IPS-NIHi7 (cell line): ENCODE measurements around the gene TAS1R2.
A peak's percentile ranks its signal among the peaks of the same experiment; 100 is the strongest.
"Not testable (repeated sequence)": the region's sequence is repeated elsewhere in the genome, so short reads cannot be mapped to it uniquely, and the experiment has no call there.

Source experiments
- DNase-seq: peaks from one replicate; pipeline ENCODE4 v3.0.0; 2012; ENCODE audit warnings: mixed read lengths; ENCODE audit errors: extremely low spot score

Gene TAS1R2

GRCh38 chr1:18859560-18859959, at the start of gene TAS1R2:
Gene TAS1R2 (minus strand): TSS chr1:18859660. CDS start chr1:18859660, 0 bp downstream.
- no peak for DNase-seq

DNA sequence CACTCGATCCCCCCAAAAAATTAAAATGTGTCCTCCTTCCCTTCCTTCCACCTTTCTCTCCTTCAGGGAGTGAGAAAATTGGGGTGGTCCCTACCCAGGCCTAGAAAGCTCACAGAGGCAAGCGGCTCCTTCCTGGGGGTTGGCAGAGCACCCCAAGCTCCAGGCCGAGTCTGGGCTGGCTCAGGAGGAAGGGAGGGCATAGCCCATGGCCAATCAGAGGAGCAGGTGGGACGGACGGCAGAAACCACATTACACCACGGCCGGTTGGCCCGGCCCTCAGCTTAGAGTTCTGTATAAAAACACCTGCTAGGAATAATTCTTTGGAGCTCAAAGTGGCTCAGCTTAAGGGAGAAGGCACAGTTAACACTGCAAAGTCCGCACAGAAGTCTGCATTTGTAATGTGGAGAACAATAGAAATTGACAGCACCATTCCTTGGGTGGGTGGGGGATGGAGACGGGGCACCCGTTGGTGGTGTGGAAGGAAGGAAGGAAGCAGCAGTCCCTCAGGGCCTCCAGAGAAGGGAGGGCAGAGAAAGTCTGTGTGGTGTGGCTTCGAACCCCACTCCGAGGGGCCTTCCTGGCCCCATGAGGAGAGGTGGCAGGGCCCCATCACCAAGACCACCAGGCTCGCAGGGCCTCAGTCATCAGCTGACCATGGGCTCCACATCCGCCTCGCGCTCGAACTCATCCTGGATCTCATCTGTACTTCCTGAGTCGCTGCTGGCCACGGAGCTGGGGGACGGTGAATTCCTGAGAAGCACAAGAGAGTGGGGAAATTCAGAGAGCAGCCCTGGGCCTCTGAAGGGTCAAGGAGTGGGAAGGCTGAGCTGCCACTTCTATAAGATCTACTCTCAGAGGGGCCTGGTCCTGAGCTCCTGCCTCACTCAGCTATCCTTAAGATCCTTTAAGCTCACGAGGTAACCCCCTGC, 48.7 kb upstream of the TAS1R2 start:
- no peak for DNase-seq

GRCh38 chr1:18907021-18907916, 47.8 kb upstream of the TAS1R2 start:
- peak; percentile 73 for DNase-seq

- DNase-seq: no peak
Observed at GRCh38 chr1:18903291-18903756, 43.9 kb upstream of the TAS1R2 start.

- DNase-seq: peak; percentile 100
Observed at GRCh38 chr1:18902523-18903290, 43.2 kb upstream of the TAS1R2 start, which contains the start of gene ALDH4A1. Gene ALDH4A1 (minus strand): TSS chr1:18902555. CDS start chr1:18902523, 32 bp downstream.

DNA sequence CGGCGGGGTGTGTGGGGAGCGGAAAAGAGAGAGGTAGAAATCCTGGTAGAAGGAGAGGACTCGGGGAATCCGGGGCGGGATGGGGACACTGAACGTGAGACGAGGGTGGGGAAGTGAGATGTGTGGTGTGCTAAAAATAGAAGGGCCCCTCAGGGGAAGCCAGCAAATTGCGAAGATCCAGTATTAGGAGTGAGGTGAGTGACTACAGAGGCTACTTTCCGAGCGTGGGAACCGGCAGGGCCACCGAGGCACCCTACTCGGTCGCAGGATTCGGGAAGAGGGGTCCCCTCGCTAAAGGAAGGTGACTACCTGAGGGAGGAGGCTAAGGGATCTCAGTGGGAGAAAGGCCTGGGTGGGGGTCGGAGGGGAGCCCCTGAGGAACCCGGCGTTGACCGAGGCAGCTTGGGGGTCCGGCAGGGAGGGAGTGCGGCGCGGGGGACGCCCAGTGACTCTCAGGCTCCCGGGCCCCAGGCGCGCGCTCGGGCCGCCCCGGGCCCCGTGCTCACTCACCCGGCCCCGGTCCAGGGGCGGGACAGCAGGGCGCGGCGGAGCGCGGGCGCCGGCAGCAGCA, 42.6 kb upstream of the TAS1R2 start:
- DNase-seq: no peak

DNA sequence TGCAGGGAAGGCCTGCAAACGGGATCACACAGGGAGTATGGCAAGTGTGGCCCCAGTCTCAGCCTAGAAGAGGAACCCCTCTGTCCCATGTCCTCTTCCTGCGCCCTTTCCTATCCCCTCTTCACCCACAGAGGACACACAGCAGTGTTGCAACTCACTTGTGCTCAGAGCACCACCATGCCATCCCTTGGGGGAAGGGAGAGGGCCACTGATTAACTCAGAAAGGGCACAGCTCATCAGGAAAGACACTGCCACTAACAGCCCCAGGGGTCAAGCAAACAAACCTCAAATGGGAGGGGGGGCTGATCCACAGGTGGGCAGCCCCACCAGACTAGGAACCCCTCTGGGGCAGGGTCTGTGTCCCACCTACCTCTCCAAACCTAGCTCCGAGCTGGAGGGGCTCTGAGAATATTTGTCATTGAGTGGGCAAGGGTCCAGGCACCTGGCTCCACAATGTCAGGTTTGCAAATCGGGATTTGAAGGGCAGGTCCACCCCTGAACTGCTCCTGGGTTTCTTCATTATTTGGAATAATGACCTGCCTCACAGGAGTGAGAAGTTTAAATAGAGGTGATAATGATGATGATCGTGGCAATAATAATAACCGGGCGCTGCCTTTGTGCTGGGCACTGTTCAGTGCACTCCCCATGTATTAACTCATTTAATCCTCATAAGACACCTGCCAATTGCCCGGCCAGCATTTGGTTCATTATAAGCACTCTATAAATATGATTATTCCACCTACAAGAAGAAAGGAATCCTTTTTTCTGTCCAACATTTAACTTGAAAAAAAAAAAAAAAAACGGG, 41.9 kb upstream of the TAS1R2 start:
- DNase-seq: no peak

GRCh38 chr1:18900303-18900841, 40.9 kb upstream of the TAS1R2 start:
- no peak for DNase-seq

- DNase-seq: no peak
Observed at GRCh38 chr1:18899363-18900049, 40.0 kb upstream of the TAS1R2 start.

DNA sequence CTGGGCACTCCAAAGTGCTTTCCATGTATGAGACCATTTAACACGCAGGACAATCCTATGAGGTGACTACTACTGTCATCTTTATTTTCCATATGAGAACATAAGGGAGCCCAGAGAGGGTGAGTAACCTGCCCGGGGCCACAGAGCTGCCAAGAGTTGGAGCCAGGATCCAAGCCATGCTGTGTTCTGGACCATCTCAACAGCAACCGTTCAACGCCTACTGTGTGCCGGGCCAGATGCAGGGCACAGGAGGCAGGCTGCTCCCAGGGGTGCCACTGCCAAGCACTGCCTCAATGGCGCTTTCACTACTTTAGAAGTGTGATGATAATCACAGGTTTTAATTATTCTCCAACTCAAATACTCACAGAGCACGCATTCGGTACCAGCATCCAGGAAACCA, 39.1 kb upstream of the TAS1R2 start:
- no peak for DNase-seq

GRCh38 chr1:18895317-18895716, 35.9 kb upstream of the TAS1R2 start:
- no peak for DNase-seq

GRCh38 chr1:18893120-18893519, 33.7 kb upstream of the TAS1R2 start:
- DNase-seq: no peak

GRCh38 chr1:18891858-18892257, 32.4 kb upstream of the TAS1R2 start:
- DNase-seq: not testable (repeated sequence)

GRCh38 chr1:18891426-18891780, 31.9 kb upstream of the TAS1R2 start:
- DNase-seq: no peak

DNA sequence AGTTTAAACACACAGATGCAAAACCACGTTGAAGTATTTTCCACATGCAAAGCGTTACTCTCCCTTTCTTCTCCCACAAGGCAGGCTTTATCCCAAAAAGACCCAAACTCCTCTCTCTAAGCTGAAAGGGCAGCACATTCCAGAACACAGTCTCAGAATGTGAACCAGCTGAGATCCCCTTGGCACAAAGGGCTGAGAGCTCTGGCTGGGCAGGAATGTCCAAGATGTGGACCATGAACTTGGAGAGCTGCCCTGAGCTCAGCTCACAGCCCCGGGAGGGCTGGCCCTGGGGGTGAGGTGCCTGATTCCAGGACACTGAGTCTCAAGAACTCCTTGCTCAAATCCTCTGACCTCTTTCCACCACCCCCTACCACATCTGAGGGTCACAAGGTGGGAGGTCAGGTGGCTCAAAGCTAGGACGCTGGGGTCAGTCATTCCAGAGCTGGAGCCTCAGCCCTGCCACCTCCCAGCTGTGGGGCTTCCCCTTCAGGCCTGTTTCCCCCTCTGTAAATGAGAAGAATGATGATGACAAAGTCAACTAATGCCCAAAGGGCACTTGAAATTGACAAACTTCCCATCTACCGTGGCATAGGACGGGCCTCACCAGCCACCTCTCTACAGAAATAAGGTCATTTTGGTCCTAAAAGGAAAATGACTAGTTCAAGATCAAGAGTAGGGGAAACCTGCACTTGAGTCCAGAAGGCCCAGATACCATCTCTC, 31.4 kb upstream of the TAS1R2 start:
- no peak for DNase-seq

- DNase-seq: no peak
Observed at GRCh38 chr1:18886003-18886335, 26.5 kb upstream of the TAS1R2 start.

DNA sequence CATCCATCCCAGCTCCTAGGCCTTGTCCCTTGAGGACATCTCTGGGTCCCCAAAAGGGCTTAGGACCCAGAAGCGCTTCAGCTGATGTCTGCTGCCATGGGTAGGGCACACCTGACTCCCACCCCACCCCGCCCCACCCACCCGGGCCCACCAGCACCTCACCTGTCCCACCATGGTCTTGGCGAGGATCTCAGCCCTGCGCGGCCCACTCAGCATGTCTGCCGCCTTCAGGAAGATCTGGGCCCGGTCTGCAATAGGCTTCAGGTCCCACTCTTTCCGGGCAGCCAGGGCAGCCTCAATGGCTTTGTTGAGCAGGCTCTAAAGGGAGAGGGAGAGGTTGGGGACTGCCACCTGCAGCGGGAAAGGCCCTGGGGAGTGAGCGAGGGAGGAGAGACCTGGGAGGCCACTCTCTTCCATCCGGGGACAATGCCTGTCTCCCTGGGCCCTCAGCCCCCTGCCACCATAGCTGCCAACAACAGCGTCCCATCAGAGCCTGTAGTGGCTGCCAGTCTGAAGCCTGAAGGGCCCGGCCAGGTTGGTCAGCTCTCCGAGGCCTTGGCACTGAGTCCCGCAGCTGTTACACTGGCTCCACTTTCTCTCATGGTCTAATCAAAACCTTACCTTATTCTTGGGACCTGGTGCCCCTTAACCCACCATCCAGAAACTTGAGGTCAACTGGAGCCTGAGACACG, 26.0 kb upstream of the TAS1R2 start:
- no peak for DNase-seq

DNA sequence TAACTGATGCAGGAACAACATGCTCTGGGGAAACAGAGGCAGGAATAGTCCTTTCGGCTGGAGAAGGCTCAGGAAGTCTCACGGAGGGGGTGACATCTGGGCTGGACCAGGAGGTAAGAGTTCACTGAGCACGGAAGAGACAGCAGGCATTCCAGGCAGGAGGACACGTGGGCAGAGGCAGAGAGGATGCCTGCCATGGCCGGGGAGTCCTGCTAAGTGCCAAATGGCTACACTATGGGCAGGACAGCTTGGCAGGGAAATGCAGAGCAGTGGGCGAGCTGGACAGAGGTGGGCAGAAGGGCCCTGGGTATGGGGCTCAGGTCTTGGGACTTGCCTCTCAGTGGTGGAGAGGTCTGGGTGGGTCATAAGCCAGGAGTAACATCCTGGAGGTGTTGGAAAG, 25.3 kb upstream of the TAS1R2 start:
- no peak for DNase-seq

- DNase-seq: no peak
Observed at GRCh38 chr1:18884419-18884717, 24.9 kb upstream of the TAS1R2 start.
